K562 (cell line): ENCODE data around the gene SLC24A2. TPM values are rescaled to one million over a fixed set of nuclear protein-coding genes. Genes with fewer than 3 reads are reported as not detected.

Experiments used
- ADNP ChIP-seq: fragments of 200-800 bp; sonication (Bioruptor generic); IDR thresholded peaks from 2 replicates; pipeline ENCODE4 v1.6.1; 2016; ENCODE audit warnings: missing genetic modification characterization, missing compliant biosample characterization
- ASH1L ChIP-seq: fragments of 450-650 bp; IDR thresholded peaks from 2 replicates; pipeline ENCODE4 v1.6.1; 2018; ENCODE audit warnings: borderline replicate concordance, mild to moderate bottlenecking, low read depth; ENCODE audit not compliant: partially characterized antibody
- BRCA1 ChIP-seq, 2 experiments: fragments of 450-650 bp in 1 of 2; sonication (generic) in 1 of 2; formaldehyde crosslinking in 1 of 2; IDR thresholded peaks; 2 replicates each; pipeline versions ENCODE4 v1.5.0 to v1.6.1; 2017 to 2020; ENCODE audit warnings: mild to moderate bottlenecking in 1 of 2, missing genetic modification reagents in 1 of 2
- BRD9 ChIP-seq: fragments of 450-650 bp; IDR thresholded peaks from 2 replicates; pipeline ENCODE4 v1.6.1; 2018; ENCODE audit warnings: low read depth; ENCODE audit not compliant: partially characterized antibody
- FOXP1 ChIP-seq: sonication (generic); formaldehyde crosslinking; IDR thresholded peaks from 2 replicates; pipeline ENCODE4 v1.8.0; 2022; ENCODE audit warnings: mild to moderate bottlenecking, missing genetic modification reagents
- GMEB1 ChIP-seq: fragments of 250-450 bp; sonication (Bioruptor Pico); IDR thresholded peaks from 2 replicates; pipeline ENCODE4 v1.4.0; 2020; ENCODE audit warnings: mild to moderate bottlenecking
- HIVEP1 ChIP-seq: fragments of 250-450 bp; sonication (Bioruptor Pico); IDR thresholded peaks from 2 replicates; pipeline ENCODE4 v1.4.0; 2020; ENCODE audit warnings: mild to moderate bottlenecking
- JUN ChIP-seq, 2 experiments: sonication (generic) in 1 of 2; formaldehyde crosslinking in 1 of 2; IDR thresholded peaks; 2 replicates each; pipeline versions ENCODE4 v1.6.1 to v1.8.0; 2012 to 2022; ENCODE audit warnings: borderline replicate concordance in 2 of 2, mild to moderate bottlenecking in 2 of 2, improper control_type of control experiment in 1 of 2, low read depth in 1 of 2, low read length in 1 of 2, missing genetic modification reagents in 1 of 2
- MIER1 ChIP-seq: fragments of 450-650 bp; IDR thresholded peaks from 2 replicates; pipeline ENCODE4 v1.6.1; 2016; ENCODE audit warnings: antibody characterized with exemption, mild to moderate bottlenecking, low read depth
- NFIC ChIP-seq: fragments of 450-650 bp; IDR thresholded peaks from 2 replicates; pipeline ENCODE4 v1.6.1; 2017; ENCODE audit warnings: mild to moderate bottlenecking, inconsistent platforms
- RB1 ChIP-seq: fragments of 450-650 bp; IDR thresholded peaks from 2 replicates; pipeline ENCODE4 v1.6.1; 2017; ENCODE audit warnings: low read depth, mild to moderate bottlenecking
- SMAD3 ChIP-seq: fragments of 450-650 bp; formaldehyde crosslinking; conservative IDR thresholded peaks from 2 replicates; pipeline ENCODE4 v1.4.0; 2020; ENCODE audit warnings: mild to moderate bottlenecking
- TBL1XR1 ChIP-seq, 2 experiments: IDR thresholded peaks; 2 replicates each; pipeline ENCODE4 v1.6.1; 2012; ENCODE audit warnings: improper control_type of control experiment in 2 of 2, low read length in 2 of 2, mild to moderate bottlenecking in 1 of 2
- TOE1 ChIP-seq, 2 experiments: fragments of 450-650 bp in 1 of 2; sonication (generic) in 1 of 2; formaldehyde crosslinking in 1 of 2; IDR thresholded peaks; 2 replicates each; pipeline versions ENCODE4 v1.7.1 to v1.8.0; 2016 to 2022; ENCODE audit warnings: borderline replicate concordance in 2 of 2, mild to moderate bottlenecking in 2 of 2, antibody characterized with exemption in 1 of 2, inconsistent platforms in 1 of 2, low read depth in 1 of 2, missing genetic modification reagents in 1 of 2, moderate library complexity in 1 of 2
- ZMIZ1 ChIP-seq, 2 experiments: fragments of 150-350 bp in 1 of 2; IDR thresholded peaks; 2 replicates each; pipeline ENCODE4 v1.6.1; 2012 to 2016; ENCODE audit warnings: low read depth in 2 of 2, low read length in 2 of 2, mild to moderate bottlenecking in 1 of 2, moderate library complexity in 1 of 2
- ZNF239 ChIP-seq: fragments of 250-450 bp; sonication (Bioruptor Pico); IDR thresholded peaks from 2 replicates; pipeline ENCODE4 v1.4.0; 2020; ENCODE audit warnings: mild to moderate bottlenecking
- ZNF696 ChIP-seq: fragments of 250-450 bp; sonication (Bioruptor Pico); conservative IDR thresholded peaks from 2 replicates; pipeline ENCODE4 v1.4.0; 2020; ENCODE audit warnings: mild to moderate bottlenecking, moderate library complexity
- polyA plus RNA-seq, 8 experiments: library from polyadenylated mRNA; depleted of rRNA in 4 of 8; stranded (reverse) in 5 of 8; unstranded in 3 of 8; fragments of >200 nt; fragmentation: Nextera tagmentation in 2 of 8; fragmentation: Illumina TruSeq in 1 of 8; extraction: Ambion mirVana in 2 of 8; extraction: Trizol in 1 of 8; gene quantifications; 2 replicates each; pipeline versions ENCODE4 v1.2.1 to v1.2.3, GENCODE V29; 2011 to 2014; ENCODE audit warnings: inconsistent platforms in 1 of 8, missing spikeins in 1 of 8
- total RNA-seq, 7 experiments: library from RNA; depleted of rRNA in 6 of 7; stranded (reverse); fragments of >200 nt in 6 of 7; fragmentation: Illumina TruSeq in 2 of 7; extraction: Trizol in 2 of 7; gene quantifications; 2 replicates each; pipeline versions ENCODE4 v1.2.1 to v1.2.3, GENCODE V29; 2011 to 2021; ENCODE audit warnings: low replicate concordance in 1 of 7
- TF ChIP-seq, protein P1 (sequence below), 2 experiments: fragments of 200-800 bp in 1 of 2; sonication (Bioruptor generic) in 1 of 2; sonication (generic) in 1 of 2; formaldehyde crosslinking in 1 of 2; IDR thresholded peaks in 1 of 2; conservative IDR thresholded peaks in 1 of 2; 2 replicates each; pipeline versions ENCODE4 v1.5.0 to v1.6.1; 2016 to 2020; ENCODE audit warnings: missing compliant biosample characterization in 1 of 2, missing genetic modification characterization in 1 of 2, missing genetic modification reagents in 1 of 2
- TF ChIP-seq, protein P2 (sequence below): fragments of 250-450 bp; sonication (Bioruptor Pico); IDR thresholded peaks from 2 replicates; pipeline ENCODE4 v1.9.0; 2021; ENCODE audit warnings: mild to moderate bottlenecking

SLC24A2 gene
- total and polyA plus RNA-seq, 9 of the 15 experiments (the other 6 are each of a cell fraction or from before 2014, with no cell fraction given): 0.04 to 0.40 (median 0.09) TPM

- peak in 1 of 2 experiments; percentile 66; a peak in 2 of 4 replicates for TF ChIP-seq TBL1XR1 (IDR thresholded peaks at IDR 0.05; ENCODE audit: low read length in 2 of 2)
- TF ChIP-seq MIER1: no peak
- TF ChIP-seq, protein P1, sequence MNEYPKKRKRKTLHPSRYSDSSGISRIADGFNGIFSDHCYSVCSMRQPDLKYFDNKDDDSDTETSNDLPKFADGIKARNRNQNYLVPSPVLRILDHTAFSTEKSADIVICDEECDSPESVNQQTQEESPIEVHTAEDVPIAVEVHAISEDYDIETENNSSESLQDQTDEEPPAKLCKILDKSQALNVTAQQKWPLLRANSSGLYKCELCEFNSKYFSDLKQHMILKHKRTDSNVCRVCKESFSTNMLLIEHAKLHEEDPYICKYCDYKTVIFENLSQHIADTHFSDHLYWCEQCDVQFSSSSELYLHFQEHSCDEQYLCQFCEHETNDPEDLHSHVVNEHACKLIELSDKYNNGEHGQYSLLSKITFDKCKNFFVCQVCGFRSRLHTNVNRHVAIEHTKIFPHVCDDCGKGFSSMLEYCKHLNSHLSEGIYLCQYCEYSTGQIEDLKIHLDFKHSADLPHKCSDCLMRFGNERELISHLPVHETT (CRISPR knock-in tag; conservative IDR thresholded peaks at IDR 0.05 in 1 of 2, IDR thresholded peaks at IDR 0.05 in 1 of 2): no peak
- TF ChIP-seq ZNF696: no peak
- no peak for TF ChIP-seq GMEB1
- TF ChIP-seq BRCA1 (IDR thresholded peaks at IDR 0.05): no peak
- no peak for TF ChIP-seq BRCA1 (CRISPR knock-in tag; IDR thresholded peaks at IDR 0.05)
- TF ChIP-seq ASH1L: no peak
- TF ChIP-seq FOXP1 (CRISPR knock-in tag): peak; percentile 73
- no peak for TF ChIP-seq BRD9
- TF ChIP-seq HIVEP1: no peak
- TF ChIP-seq JUN (IDR thresholded peaks at IDR 0.05; ENCODE audit: borderline replicate concordance, low read depth, low read length): 0 out of 2 replicates have a peak, but pooled peaks have one; percentile 41
- no peak for TF ChIP-seq JUN (CRISPR knock-in tag; IDR thresholded peaks at IDR 0.05; ENCODE audit: borderline replicate concordance)
- no peak for TF ChIP-seq SMAD3 (CRISPR knock-in tag)
- TF ChIP-seq, protein P2, sequence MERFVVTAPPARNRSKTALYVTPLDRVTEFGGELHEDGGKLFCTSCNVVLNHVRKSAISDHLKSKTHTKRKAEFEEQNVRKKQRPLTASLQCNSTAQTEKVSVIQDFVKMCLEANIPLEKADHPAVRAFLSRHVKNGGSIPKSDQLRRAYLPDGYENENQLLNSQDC (CRISPR knock-in tag): no peak
- TF ChIP-seq ZNF239: no peak
- TF ChIP-seq RB1: no peak
- TF ChIP-seq ZMIZ1 (IDR thresholded peaks at IDR 0.05; ENCODE audit: low read depth in 2 of 2, low read length in 2 of 2): peak in 1 of 2 experiments; percentile 85; a peak in 2 of 4 replicates
- no peak for TF ChIP-seq ADNP (tag)
- no peak for TF ChIP-seq TOE1 (IDR thresholded peaks at IDR 0.05; ENCODE audit: borderline replicate concordance)
- no peak for TF ChIP-seq TOE1 (CRISPR knock-in tag; IDR thresholded peaks at IDR 0.05; ENCODE audit: borderline replicate concordance, low read depth)
- peak; percentile 71 for TF ChIP-seq NFIC
Measured at GRCh38 chr9:19748278-19749126, 40.3 kb downstream of the SLC24A2 start (continued).
